Mesendoderm (in vitro differentiated cells): ENCODE data around the gene LIAS. TPM values are rescaled to one million over a fixed set of nuclear protein-coding genes. Genes with fewer than 3 reads are reported as not detected.
"Not testable (repeated sequence)": the region's sequence is repeated elsewhere in the genome, so short reads cannot be mapped to it uniquely, and the experiment has no call there.

ENCODE experiments used
- DNase-seq: peaks from one replicate; pipeline ENCODE4 v3.0.0; 2013
- H2AK5ac ChIP-seq: 2 replicates; pipeline ENCODE4 v1.6.1; 2013; ENCODE audit warnings: low read length, inconsistent platforms
- H2BK120ac ChIP-seq: 2 replicates; pipeline ENCODE4 v1.6.1; 2013; ENCODE audit warnings: low read depth, mild to moderate bottlenecking, low read length, moderate library complexity, mixed read lengths
- H2BK15ac ChIP-seq: replicated peaks from 2 replicates; pipeline ENCODE4 v1.6.1; 2013; ENCODE audit warnings: low read depth, mild to moderate bottlenecking, moderate library complexity
- H2BK5ac ChIP-seq: 2 replicates; pipeline ENCODE4 v1.6.1; 2013; ENCODE audit warnings: low read length, inconsistent platforms
- H3K18ac ChIP-seq: 2 replicates; pipeline ENCODE4 v1.6.1; 2013; ENCODE audit warnings: mild to moderate bottlenecking, low read length, mixed read lengths
- H3K23ac ChIP-seq: one replicate; pipeline ENCODE4 v1.6.1; 2013; ENCODE audit warnings: low read length
- H3K27ac ChIP-seq: 2 replicates; pipeline ENCODE4 v1.5.1; 2013; ENCODE audit warnings: low read depth, mild to moderate bottlenecking, inconsistent platforms, low read length, moderate library complexity
- H3K27me3 ChIP-seq: 2 replicates; pipeline ENCODE4 v1.6.1; 2013; ENCODE audit warnings: low read length, control low read depth, mild to moderate bottlenecking, inconsistent platforms; ENCODE audit not compliant: insufficient read depth, poor library complexity
- H3K36me3 ChIP-seq: 2 replicates; pipeline ENCODE4 v1.6.1; 2013; ENCODE audit warnings: low read length, inconsistent platforms; ENCODE audit not compliant: control insufficient read depth, insufficient read depth
- H3K4ac ChIP-seq: one replicate; pipeline ENCODE4 v1.6.1; 2013; ENCODE audit warnings: low read depth, mild to moderate bottlenecking, low read length, moderate library complexity
- H3K4me1 ChIP-seq: 2 replicates; pipeline ENCODE4 v1.6.1; 2013; ENCODE audit warnings: low read depth, low read length, inconsistent platforms; ENCODE audit not compliant: control insufficient read depth
- H3K4me2 ChIP-seq: 2 replicates; pipeline ENCODE4 v1.6.1; 2013; ENCODE audit warnings: low read length
- H3K4me3 ChIP-seq: 2 replicates; pipeline ENCODE4 v1.5.1; 2013; ENCODE audit warnings: mild to moderate bottlenecking, low read length
- H3K56ac ChIP-seq: one replicate; pipeline ENCODE4 v1.6.1; 2013; ENCODE audit warnings: low read length
- H3K79me1 ChIP-seq: 2 replicates; pipeline ENCODE4 v1.6.1; 2013; ENCODE audit warnings: low read length, inconsistent platforms
- H3K79me2 ChIP-seq: 2 replicates; pipeline ENCODE4 v1.6.1; 2013; ENCODE audit warnings: mild to moderate bottlenecking, low read length; ENCODE audit not compliant: control insufficient read depth, insufficient read depth
- H3K9ac ChIP-seq: 2 replicates; pipeline ENCODE4 v1.6.1; 2013; ENCODE audit warnings: low read length, inconsistent platforms
- H4K5ac ChIP-seq: one replicate; pipeline ENCODE4 v1.6.1; 2013; ENCODE audit warnings: low read length
- H4K8ac ChIP-seq: one replicate; pipeline ENCODE4 v1.6.1; 2013; ENCODE audit warnings: low read depth, mild to moderate bottlenecking, control low read depth, low read length, moderate library complexity
- WGBS: extraction: QIAGEN DNeasy Blood & Tissue Kit; methylation state at CpG from one replicate; pipeline ENCODE4 v1.1.7; 2013; ENCODE audit warnings: low lambda C conversion rate, missing lambda C conversion rate; ENCODE audit not compliant: insufficient coverage; ENCODE audit errors: extremely low coverage; 5-methylcytosine and 5-hydroxymethylcytosine counted together
- polyA plus RNA-seq, 2 experiments: library from polyadenylated mRNA; stranded (reverse); fragments of 200-250 nt; gene quantifications; one replicate each; pipeline ENCODE4 v1.2.3, GENCODE V29; 2013

The LIAS gene
- polyA plus RNA-seq (2013, experiment 1 of 2), result 15.4 TPM
- polyA plus RNA-seq (2013, experiment 2 of 2), result 15.3 TPM

- no peak within 1 kb of the TSS for H2BK15ac ChIP-seq
- H3K4me2 ChIP-seq, result peak within 1 kb of the TSS; percentile 90
- peak within 1 kb of the TSS; percentile 71 for H4K5ac ChIP-seq
- peak within 1 kb of the TSS; percentile 91 for H3K27ac ChIP-seq
- H3K36me3 ChIP-seq, result peaks cover 13% of the 10 kb centered on the region
- H3K56ac ChIP-seq, result peak within 1 kb of the TSS; percentile 96
- H2BK120ac ChIP-seq, result peak within 1 kb of the TSS; percentile 8
- H3K23ac ChIP-seq, result peak within 1 kb of the TSS; percentile 72
- peak within 1 kb of the TSS; percentile 85 for H2AK5ac ChIP-seq
- peak within 1 kb of the TSS; percentile 81 for H3K18ac ChIP-seq
- H3K4ac ChIP-seq, result peak within 1 kb of the TSS; percentile 74
- WGBS, result no CpG with 5 or more reads among the region's 55 CpGs
- peaks cover 33% of the 10 kb centered on the region for H3K79me2 ChIP-seq
- peak within 1 kb of the TSS; percentile 72 for H2BK5ac ChIP-seq
- peak; percentile 99 for DNase-seq
- peak within 1 kb of the TSS; percentile 100 for H3K9ac ChIP-seq
- peaks cover 6% of the 10 kb centered on the region for H3K4me1 ChIP-seq
- peak within 1 kb of the TSS; percentile 98 for H3K4me3 ChIP-seq
- H3K27me3 ChIP-seq, result no peaks in the 10 kb centered on the region
- peak within 1 kb of the TSS; percentile 81 for H4K8ac ChIP-seq
- peaks cover 8% of the 10 kb centered on the region for H3K79me1 ChIP-seq
These were observed at the start of gene LIAS, which contains the start of gene RPL9 for GRCh38 chr4:39458505-39459300. TSS of gene LIAS (plus strand) at chr4:39459056. CDS start at chr4:39459118, 62 bp downstream. TSS of gene RPL9 (minus strand) at chr4:39458922. CDS start at chr4:39458439, 483 bp downstream.

DNA sequence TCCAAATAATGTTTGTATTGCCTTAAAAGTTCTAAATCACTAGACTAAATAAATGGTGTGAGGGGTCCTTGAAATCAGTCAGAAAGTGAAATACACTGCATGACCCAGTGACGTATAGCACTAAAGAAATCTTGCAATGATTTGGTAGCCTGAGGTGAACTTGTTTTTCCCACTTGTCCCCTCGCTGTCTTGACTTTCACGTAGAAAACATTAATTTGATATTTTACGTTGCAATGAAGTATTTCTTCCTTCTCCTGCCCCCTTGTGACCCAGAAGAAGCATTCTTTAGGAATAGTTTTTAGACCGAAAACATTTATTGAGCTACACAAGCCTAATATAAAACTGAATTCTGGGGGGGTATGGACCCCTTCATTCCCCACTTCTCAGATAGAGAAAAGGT lies 48.4 kb upstream of the LIAS start:
- no peaks in the 10 kb centered on the region for H3K79me2 ChIP-seq
- no peak overlapping the region for H3K4ac ChIP-seq
- no peak overlapping the region for H2AK5ac ChIP-seq
- H3K36me3 ChIP-seq, result no peaks in the 10 kb centered on the region
- H3K23ac ChIP-seq, result no peak overlapping the region
- no peak overlapping the region for H3K18ac ChIP-seq
- no peaks in the 10 kb centered on the region for H3K79me1 ChIP-seq
- H4K8ac ChIP-seq, result no peak overlapping the region
- no peak overlapping the region for H3K4me2 ChIP-seq
- no peak overlapping the region for H3K27ac ChIP-seq
- H3K56ac ChIP-seq, result no peak overlapping the region
- no peak overlapping the region for H2BK5ac ChIP-seq
- no peak for DNase-seq
- H3K27me3 ChIP-seq, result no peaks in the 10 kb centered on the region
- no CpG with 5 or more reads among the region's 5 CpGs for WGBS
- no peak overlapping the region for H2BK120ac ChIP-seq
- H4K5ac ChIP-seq, result no peak overlapping the region
- H3K4me1 ChIP-seq, result no peaks in the 10 kb centered on the region
- H2BK15ac ChIP-seq, result no peak overlapping the region
- no peak overlapping the region for H3K4me3 ChIP-seq
- H3K9ac ChIP-seq, result no peak overlapping the region

DNA sequence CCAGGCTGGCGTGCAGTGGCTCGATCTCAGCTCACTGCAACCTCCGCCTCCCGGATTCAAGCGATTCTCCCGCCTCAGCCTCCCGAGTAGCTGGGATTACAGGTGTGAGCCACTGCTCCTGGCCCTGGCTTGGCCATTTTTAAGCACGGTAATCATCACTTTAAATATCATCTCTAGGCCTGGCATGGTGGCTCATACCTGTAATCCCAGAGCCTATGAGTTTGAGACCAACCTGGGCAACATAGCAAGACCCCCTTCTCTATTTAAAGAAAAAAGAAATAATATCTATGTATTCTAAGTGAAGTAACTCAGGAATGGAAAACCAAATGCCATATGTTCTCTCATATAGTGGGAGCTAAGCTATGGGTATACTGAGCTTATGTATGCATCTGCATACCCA lies 47.3 kb upstream of the LIAS start:
- not testable (repeated sequence) for H2BK5ac ChIP-seq, H4K5ac ChIP-seq, H2BK15ac ChIP-seq, H2BK120ac ChIP-seq, H3K79me1 ChIP-seq, H3K4ac ChIP-seq, H3K79me2 ChIP-seq, H3K27me3 ChIP-seq, H4K8ac ChIP-seq, H3K27ac ChIP-seq, H3K4me1 ChIP-seq, H3K9ac ChIP-seq, H3K36me3 ChIP-seq, DNase-seq, H3K18ac ChIP-seq, H3K56ac ChIP-seq, H3K4me2 ChIP-seq, H3K23ac ChIP-seq, H2AK5ac ChIP-seq, H3K4me3 ChIP-seq
- WGBS, result no CpG with 5 or more reads among the region's 8 CpGs

GRCh38 chr4:39415678-39416283 lies 43.1 kb upstream of the LIAS start:
- Histone ChIP-seq H3K56ac (no peak overlapping the region), H3K4ac (no peak overlapping the region), H4K5ac (no peak overlapping the region), H3K23ac (no peak overlapping the region), H3K4me3 (no peak overlapping the region), H3K4me1 (no peaks in the 10 kb centered on the region), H3K27ac (no peak overlapping the region), H3K79me2 (no peaks in the 10 kb centered on the region), H3K27me3 (no peaks in the 10 kb centered on the region), H2BK15ac (no peak overlapping the region), H4K8ac (no peak overlapping the region), H3K4me2 (no peak overlapping the region), H2AK5ac (no peak overlapping the region), H3K9ac (no peak overlapping the region), H2BK5ac (no peak overlapping the region), H3K79me1 (no peaks in the 10 kb centered on the region), H3K18ac (no peak overlapping the region), H2BK120ac (no peak overlapping the region), H3K36me3 (no peaks in the 10 kb centered on the region)
- DNase-seq, result no peak
- no CpG with 5 or more reads among the region's 2 CpGs for WGBS

DNA sequence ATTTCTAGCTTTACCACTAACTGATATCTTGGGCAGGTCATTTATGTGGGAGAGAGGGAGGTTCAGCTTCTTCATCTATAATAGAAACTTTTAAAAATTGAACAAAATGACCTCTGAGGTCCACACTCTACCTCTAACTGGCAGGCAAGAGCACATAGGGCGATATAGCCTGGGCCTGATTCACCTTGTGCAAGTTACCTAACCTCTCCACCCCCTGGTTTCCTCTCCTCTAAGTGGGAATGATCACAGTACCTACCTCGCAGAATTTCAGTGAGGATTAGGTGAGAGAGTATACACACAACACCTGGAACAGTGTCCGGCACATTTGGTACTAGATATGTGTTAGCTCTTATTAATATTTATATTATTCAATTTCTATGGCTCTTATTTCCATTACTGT lies 36.6 kb upstream of the LIAS start:
- no peaks in the 10 kb centered on the region for H3K79me1 ChIP-seq
- H3K79me2 ChIP-seq, result no peaks in the 10 kb centered on the region
- H4K8ac ChIP-seq, result no peak overlapping the region
- H2BK15ac ChIP-seq, result no peak overlapping the region
- H2BK120ac ChIP-seq, result no peak overlapping the region
- H3K36me3 ChIP-seq, result no peaks in the 10 kb centered on the region
- no peak overlapping the region for H3K9ac ChIP-seq
- no peak overlapping the region for H3K23ac ChIP-seq
- no peak overlapping the region for H3K56ac ChIP-seq
- no peak overlapping the region for H3K4me3 ChIP-seq
- no peak overlapping the region for H4K5ac ChIP-seq
- H3K18ac ChIP-seq, result no peak overlapping the region
- H2BK5ac ChIP-seq, result no peak overlapping the region
- no peak overlapping the region for H3K4me2 ChIP-seq
- no peaks in the 10 kb centered on the region for H3K27me3 ChIP-seq
- H2AK5ac ChIP-seq, result no peak overlapping the region
- no peak overlapping the region for H3K4ac ChIP-seq
- WGBS, result no CpG with 5 or more reads among the region's 3 CpGs
- no peak overlapping the region for H3K27ac ChIP-seq
- H3K4me1 ChIP-seq, result no peaks in the 10 kb centered on the region
- DNase-seq, result no peak
